ENCODE results near the gene SLC22A12.
A peak's percentile ranks its signal among the peaks of the same experiment; 100 is the strongest.

The SLC22A12 gene

GRCh38 chr11:64613648-64614047, 22.6 kb downstream of the SLC22A12 start:
- ATAC-seq = no peak
- Mint-ChIP-seq H3K4me3 (no peak overlapping the region), H3K9me3 (no peaks in the 10 kb centered on the region), H3K27ac (no peak overlapping the region), H3K36me3 (no peaks in the 10 kb centered on the region), H3K27me3 (peaks cover 17% of the 10 kb centered on the region), H3K4me1 (no peaks in the 10 kb centered on the region)

- no peak overlapping the region for H3K4me3 Mint-ChIP-seq
- H3K36me3 Mint-ChIP-seq = no peaks in the 10 kb centered on the region
- peaks cover 12% of the 10 kb centered on the region for H3K27me3 Mint-ChIP-seq
- H3K9me3 Mint-ChIP-seq = no peaks in the 10 kb centered on the region
- no peaks in the 10 kb centered on the region for H3K4me1 Mint-ChIP-seq
- no peak for ATAC-seq
- H3K27ac Mint-ChIP-seq = no peak overlapping the region
These were observed 23.9 kb downstream of the SLC22A12 start for GRCh38 chr11:64614917-64615316.

- no peak overlapping the region for H3K4me3 Mint-ChIP-seq
- peaks cover 11% of the 10 kb centered on the region for H3K27me3 Mint-ChIP-seq
- H3K27ac Mint-ChIP-seq = no peak overlapping the region
- no peaks in the 10 kb centered on the region for H3K9me3 Mint-ChIP-seq
- no peaks in the 10 kb centered on the region for H3K4me1 Mint-ChIP-seq
- no peak for ATAC-seq
- H3K36me3 Mint-ChIP-seq = no peaks in the 10 kb centered on the region
These were observed 25.8 kb downstream of the SLC22A12 start for GRCh38 chr11:64616817-64617216.

DNA sequence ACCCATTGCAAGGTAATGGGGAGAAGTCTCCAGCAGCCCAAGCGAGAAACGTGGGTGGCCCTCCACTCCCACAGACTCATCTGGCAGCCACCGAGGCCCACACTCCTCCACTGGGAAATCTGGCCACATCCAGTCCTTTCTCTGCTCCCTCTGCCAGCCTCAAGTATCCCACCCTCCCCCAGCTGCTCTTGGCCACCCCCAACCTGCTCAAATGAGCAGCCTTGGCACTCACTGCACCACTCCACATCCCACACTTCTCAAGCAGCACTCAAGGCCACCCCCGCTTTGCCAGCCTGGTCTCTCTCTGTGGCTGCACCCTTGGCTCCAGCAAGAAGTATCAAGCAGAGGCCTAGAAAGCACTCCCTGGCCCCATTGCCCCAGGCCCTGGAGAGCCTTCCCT, 28.2 kb downstream of the SLC22A12 start:
- Mint-ChIP-seq H3K9me3 (no peaks in the 10 kb centered on the region), H3K4me1 (no peaks in the 10 kb centered on the region), H3K36me3 (no peaks in the 10 kb centered on the region), H3K27ac (no peak overlapping the region), H3K4me3 (no peak overlapping the region), H3K27me3 (no peaks in the 10 kb centered on the region)
- ATAC-seq = no peak

DNA sequence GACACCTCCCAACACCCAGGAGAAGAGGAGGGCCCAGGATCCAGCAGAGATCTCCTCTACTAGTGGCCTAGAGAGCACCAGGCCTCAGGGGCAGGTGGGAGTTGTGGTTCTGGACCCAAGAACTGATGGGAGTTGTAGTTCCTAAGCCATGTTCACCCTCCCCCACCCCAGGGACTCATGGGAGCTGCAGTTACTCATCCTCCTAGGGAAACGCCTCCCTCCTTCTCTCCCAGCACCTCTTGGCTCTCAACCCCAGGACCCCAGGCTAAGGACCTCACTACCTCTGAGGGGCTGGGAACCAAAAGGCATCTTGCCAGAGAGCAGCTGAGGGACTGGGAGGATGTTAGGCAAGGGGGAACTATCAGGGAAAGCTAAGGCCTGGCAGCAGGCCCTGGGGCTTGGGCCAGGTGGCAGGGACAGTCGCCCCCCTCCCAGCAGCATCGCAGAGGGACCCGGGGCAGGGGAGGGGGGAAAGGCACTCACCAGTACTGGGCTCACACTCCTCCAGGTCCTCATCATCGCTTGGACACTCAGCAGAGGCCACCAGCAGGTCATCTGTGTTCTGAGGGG, 28.9 kb downstream of the SLC22A12 start:
- Mint-ChIP-seq H3K4me3 (no peak overlapping the region), H3K27ac (no peak overlapping the region), H3K9me3 (no peaks in the 10 kb centered on the region), H3K4me1 (peaks cover 6% of the 10 kb centered on the region), H3K27me3 (no peaks in the 10 kb centered on the region), H3K36me3 (no peaks in the 10 kb centered on the region)
- ATAC-seq = no peak

GRCh38 chr11:64620381-64620971, 29.5 kb downstream of the SLC22A12 start:
- no peaks in the 10 kb centered on the region for H3K36me3 Mint-ChIP-seq
- no peaks in the 10 kb centered on the region for H3K27me3 Mint-ChIP-seq
- H3K4me3 Mint-ChIP-seq = no peak overlapping the region
- H3K9me3 Mint-ChIP-seq = no peaks in the 10 kb centered on the region
- H3K27ac Mint-ChIP-seq = no peak overlapping the region
- H3K4me1 Mint-ChIP-seq = peaks cover 11% of the 10 kb centered on the region
- ATAC-seq = no peak

- ATAC-seq = no peak
- Mint-ChIP-seq H3K4me3 (no peak overlapping the region), H3K9me3 (no peaks in the 10 kb centered on the region), H3K36me3 (no peaks in the 10 kb centered on the region), H3K4me1 (peaks cover 17% of the 10 kb centered on the region), H3K27ac (no peak overlapping the region), H3K27me3 (no peaks in the 10 kb centered on the region)
These were observed 30.4 kb downstream of the SLC22A12 start for GRCh38 chr11:64621283-64622019.

DNA sequence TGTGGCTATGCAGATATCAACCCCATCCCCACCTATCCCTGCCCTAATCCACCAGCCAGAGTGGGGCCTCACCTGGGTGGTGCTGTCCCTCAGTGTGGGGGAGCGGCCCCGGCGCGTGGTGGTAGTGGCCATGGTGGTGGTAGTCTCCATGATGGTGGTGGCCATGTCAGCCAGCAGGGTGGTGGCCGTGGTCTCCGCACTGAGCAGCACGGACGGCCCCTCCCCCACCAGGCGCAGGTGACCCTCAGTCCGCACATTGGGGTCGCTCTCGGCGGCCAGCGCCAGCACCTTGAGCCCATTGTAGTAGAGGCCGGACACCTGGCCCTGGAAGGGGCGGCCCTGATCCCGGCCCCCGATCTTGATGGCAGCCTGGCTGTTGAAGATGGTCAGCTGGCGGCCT, 31.7 kb downstream of the SLC22A12 start:
- no peak for ATAC-seq
- Mint-ChIP-seq H3K4me3 (no peak overlapping the region), H3K9me3 (no peaks in the 10 kb centered on the region), H3K4me1 (peaks cover 17% of the 10 kb centered on the region), H3K36me3 (no peaks in the 10 kb centered on the region), H3K27me3 (no peaks in the 10 kb centered on the region), H3K27ac (no peak overlapping the region)

GRCh38 chr11:64624883-64625481, 34.0 kb downstream of the SLC22A12 start:
- Mint-ChIP-seq H3K9me3 (no peaks in the 10 kb centered on the region), H3K27ac (no peak overlapping the region), H3K4me3 (no peak overlapping the region), H3K27me3 (no peaks in the 10 kb centered on the region), H3K4me1 (peaks cover 17% of the 10 kb centered on the region), H3K36me3 (no peaks in the 10 kb centered on the region)
- ATAC-seq = peak; percentile 82

- Mint-ChIP-seq H3K4me1 (peaks cover 20% of the 10 kb centered on the region), H3K9me3 (no peaks in the 10 kb centered on the region), H3K4me3 (no peak overlapping the region), H3K27me3 (no peaks in the 10 kb centered on the region), H3K36me3 (no peaks in the 10 kb centered on the region), H3K27ac (no peak overlapping the region)
- no peak for ATAC-seq
These were observed 35.6 kb downstream of the SLC22A12 start for GRCh38 chr11:64626637-64627036.

GRCh38 chr11:64627371-64627770, 36.4 kb downstream of the SLC22A12 start:
- H3K9me3 Mint-ChIP-seq = no peaks in the 10 kb centered on the region
- peak overlapping the region; percentile 6 for H3K4me3 Mint-ChIP-seq
- ATAC-seq = no peak
- no peaks in the 10 kb centered on the region for H3K27me3 Mint-ChIP-seq
- peaks cover 26% of the 10 kb centered on the region for H3K4me1 Mint-ChIP-seq
- no peaks in the 10 kb centered on the region for H3K36me3 Mint-ChIP-seq
- no peak overlapping the region for H3K27ac Mint-ChIP-seq

GRCh38 chr11:64628596-64628995, 37.6 kb downstream of the SLC22A12 start:
- H3K36me3 Mint-ChIP-seq = no peaks in the 10 kb centered on the region
- no peak overlapping the region for H3K4me3 Mint-ChIP-seq
- no peaks in the 10 kb centered on the region for H3K9me3 Mint-ChIP-seq
- H3K27ac Mint-ChIP-seq = no peak overlapping the region
- peaks cover 7% of the 10 kb centered on the region for H3K27me3 Mint-ChIP-seq
- peaks cover 26% of the 10 kb centered on the region for H3K4me1 Mint-ChIP-seq
- ATAC-seq = no peak

GRCh38 chr11:64629103-64629502, 38.1 kb downstream of the SLC22A12 start:
- no peak overlapping the region for H3K27ac Mint-ChIP-seq
- H3K27me3 Mint-ChIP-seq = peaks cover 12% of the 10 kb centered on the region
- no peak overlapping the region for H3K4me3 Mint-ChIP-seq
- peaks cover 30% of the 10 kb centered on the region for H3K4me1 Mint-ChIP-seq
- no peak for ATAC-seq
- H3K9me3 Mint-ChIP-seq = no peaks in the 10 kb centered on the region
- H3K36me3 Mint-ChIP-seq = no peaks in the 10 kb centered on the region

DNA sequence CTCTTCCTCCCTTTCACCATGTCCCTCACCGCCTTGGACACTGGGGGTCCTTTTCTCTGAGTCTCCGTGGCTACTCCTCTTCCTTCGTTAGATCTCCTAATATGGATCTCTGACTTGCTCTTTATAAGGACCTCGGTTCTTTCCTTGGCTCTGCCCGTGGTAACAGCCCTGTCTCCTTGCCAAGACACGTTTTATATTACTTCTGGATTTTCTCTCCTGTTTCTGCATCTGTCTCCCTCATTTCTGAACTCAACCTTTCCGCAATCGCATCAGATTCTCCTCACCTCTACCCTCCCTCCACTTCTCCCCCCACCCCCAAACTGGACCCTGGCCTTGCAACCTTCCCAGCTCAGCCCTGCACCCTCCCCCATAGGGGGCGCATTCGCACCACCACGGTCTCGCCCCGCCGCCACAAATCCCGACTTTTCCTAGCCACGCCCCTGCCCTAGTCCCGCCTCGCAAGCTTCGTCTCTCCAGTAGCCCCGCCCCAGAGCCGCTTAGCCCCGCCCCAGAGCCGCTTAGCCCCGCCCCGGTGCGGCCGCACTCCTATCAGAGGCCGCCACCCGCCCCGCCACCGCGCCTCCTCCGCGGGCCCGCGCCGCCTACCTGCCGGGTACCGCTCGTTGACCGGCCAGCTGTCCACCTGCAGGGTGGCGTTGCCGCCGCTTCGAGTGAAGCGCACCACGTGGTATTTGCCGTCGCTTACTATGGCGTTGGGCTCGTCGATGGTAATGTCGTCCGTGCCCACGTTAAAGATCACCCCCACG, 39.0 kb downstream of the SLC22A12 start:
- Mint-ChIP-seq H3K4me3 (no peak overlapping the region), H3K36me3 (no peaks in the 10 kb centered on the region)
- no peak for ATAC-seq

DNA sequence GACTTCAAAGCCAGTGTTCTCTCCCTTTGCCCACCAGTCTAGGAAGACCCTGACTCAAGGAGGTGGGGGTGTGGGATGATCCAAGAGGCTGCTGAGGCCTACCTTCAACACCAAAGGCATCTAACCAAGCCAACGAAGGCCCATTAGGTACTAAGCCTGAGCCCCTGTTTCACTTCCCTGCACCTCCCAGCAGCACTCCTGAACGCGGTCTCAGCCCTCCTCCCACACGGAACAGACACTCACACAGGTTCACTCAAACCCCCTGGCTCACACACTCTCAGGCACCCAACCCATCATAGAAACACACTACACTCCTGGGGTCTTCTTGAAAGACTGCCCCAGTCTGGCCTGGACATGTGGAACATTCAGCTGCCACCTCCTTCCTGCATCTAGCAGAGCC, 40.7 kb downstream of the SLC22A12 start:
- Mint-ChIP-seq H3K4me3 (no peak overlapping the region), H3K9me3 (no peaks in the 10 kb centered on the region), H3K36me3 (no peaks in the 10 kb centered on the region), H3K27ac (no peak overlapping the region), H3K4me1 (peaks cover 15% of the 10 kb centered on the region), H3K27me3 (peaks cover 33% of the 10 kb centered on the region)
- ATAC-seq = peak; percentile 72

More for the DNA sequence above, 39.0 kb downstream of the SLC22A12 start:
- no peak overlapping the region for H3K27ac Mint-ChIP-seq
- peaks cover 25% of the 10 kb centered on the region for H3K4me1 Mint-ChIP-seq
- H3K27me3 Mint-ChIP-seq = peaks cover 21% of the 10 kb centered on the region
- H3K9me3 Mint-ChIP-seq = no peaks in the 10 kb centered on the region

Measured in stimulated activated memory B cell treated with anti-CD40 and anti-IgM and Interleukin-4, amounts not matched to agents 10 μg/mL and 1 μg/mL and 100 μg/mL, for 72 hours (primary cell).